Mammary epithelial cell (primary cell): ENCODE results near the gene FOXE1.

ENCODE experiments used
- EZH2 ChIP-seq: IDR thresholded peaks from 2 replicates; pipeline ENCODE4 v1.6.1; 2012; ENCODE audit warnings: low read length, inconsistent platforms, borderline replicate concordance
- TF ChIP-seq, protein P1 (sequence below), 2 donors: IDR thresholded peaks in 1 of 2; conservative IDR thresholded peaks in 1 of 2; 2 replicates each; pipeline ENCODE4 v1.5.1; 2011 to 2012; ENCODE audit warnings: inconsistent platforms in 2 of 2, low read length in 2 of 2, mild to moderate bottlenecking in 2 of 2, control low read depth in 1 of 2, low read depth in 1 of 2; ENCODE audit not compliant: insufficient read depth in 1 of 2; ENCODE audit errors: extremely low read depth in 1 of 2

DNA sequence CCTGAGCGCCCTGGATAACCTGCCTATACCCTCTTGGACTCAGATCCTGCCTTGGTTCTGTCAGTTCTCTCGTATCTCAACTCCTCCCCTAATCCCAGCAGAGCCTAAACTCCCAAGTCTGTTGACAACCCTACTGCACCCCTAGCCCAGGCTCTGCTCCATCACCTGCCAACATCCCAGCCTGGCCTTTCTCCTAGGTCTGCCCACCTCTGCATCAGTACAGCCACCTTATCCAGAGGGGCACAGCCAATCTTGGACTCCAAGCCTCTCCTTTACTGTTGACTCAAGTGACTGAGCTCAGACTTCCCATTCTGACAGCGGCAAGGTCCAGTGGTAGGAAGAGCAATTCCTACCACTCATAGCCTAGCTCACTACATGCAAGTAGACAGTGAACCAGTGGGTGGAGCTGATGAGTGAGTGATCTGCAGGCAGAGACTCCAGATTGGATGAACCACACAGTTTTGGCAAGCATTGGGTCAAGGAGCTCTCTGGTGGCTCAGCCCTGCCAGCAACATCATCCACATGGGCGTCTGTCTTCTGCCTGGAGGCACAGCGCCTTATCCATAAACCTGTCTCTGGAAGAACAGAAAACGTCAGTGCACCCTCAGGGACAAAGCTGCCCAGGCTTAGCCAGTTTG is 42.8 kb downstream of the FOXE1 start:
- TF ChIP-seq, protein P1, sequence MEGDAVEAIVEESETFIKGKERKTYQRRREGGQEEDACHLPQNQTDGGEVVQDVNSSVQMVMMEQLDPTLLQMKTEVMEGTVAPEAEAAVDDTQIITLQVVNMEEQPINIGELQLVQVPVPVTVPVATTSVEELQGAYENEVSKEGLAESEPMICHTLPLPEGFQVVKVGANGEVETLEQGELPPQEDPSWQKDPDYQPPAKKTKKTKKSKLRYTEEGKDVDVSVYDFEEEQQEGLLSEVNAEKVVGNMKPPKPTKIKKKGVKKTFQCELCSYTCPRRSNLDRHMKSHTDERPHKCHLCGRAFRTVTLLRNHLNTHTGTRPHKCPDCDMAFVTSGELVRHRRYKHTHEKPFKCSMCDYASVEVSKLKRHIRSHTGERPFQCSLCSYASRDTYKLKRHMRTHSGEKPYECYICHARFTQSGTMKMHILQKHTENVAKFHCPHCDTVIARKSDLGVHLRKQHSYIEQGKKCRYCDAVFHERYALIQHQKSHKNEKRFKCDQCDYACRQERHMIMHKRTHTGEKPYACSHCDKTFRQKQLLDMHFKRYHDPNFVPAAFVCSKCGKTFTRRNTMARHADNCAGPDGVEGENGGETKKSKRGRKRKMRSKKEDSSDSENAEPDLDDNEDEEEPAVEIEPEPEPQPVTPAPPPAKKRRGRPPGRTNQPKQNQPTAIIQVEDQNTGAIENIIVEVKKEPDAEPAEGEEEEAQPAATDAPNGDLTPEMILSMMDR (conservative IDR thresholded peaks at IDR 0.05 in 1 of 2, IDR thresholded peaks at IDR 0.05 in 1 of 2; ENCODE audit: extremely low read depth in 1 of 2, insufficient read depth in 1 of 2, low read depth in 1 of 2, low read length in 2 of 2): peak; percentile 30 to 42
- TF ChIP-seq EZH2: no peak
